Measurements from ENCODE around the gene EPHA6. TPM values are rescaled to one million over a fixed set of nuclear protein-coding genes. Genes with fewer than 3 reads are reported as not detected.
A peak's percentile ranks its signal among the peaks of the same experiment; 100 is the strongest.

The EPHA6 gene
- total and polyA plus RNA-seq, 10 of the 15 experiments (the other 5 are each of a cell fraction or from before 2014, with no cell fraction given): not detected

GRCh38 chr3:97763586-97764406, 949.4 kb downstream of the EPHA6 start:
- Histone ChIP-seq H3K9me3 (replicated peaks; ENCODE audit: control insufficient read depth, insufficient read depth, low read length) (no peaks in the 10 kb centered on the region), H3K4me3 (peak overlapping the region; percentile 98), H3K79me2 (ENCODE audit: control insufficient read depth, insufficient read depth, low read length) (no peaks in the 10 kb centered on the region; the same call in 1 of the 2 replicates), H2AFZ (ENCODE audit: control insufficient read depth, low read depth, low read length) (peak overlapping the region; percentile 100), H3K27me3 (replicated peaks in 1 of 2; ENCODE audit: control insufficient read depth in 2 of 2, insufficient read depth in 2 of 2, low read length in 1 of 2) (no peaks in the 10 kb centered on the region), H3K27ac (ENCODE audit: control insufficient read depth, insufficient read depth) (peak overlapping the region; percentile 76), H4K20me1 (ENCODE audit: control insufficient read depth, insufficient read depth) (no peaks in the 10 kb centered on the region), H3K4me1 (ENCODE audit: control insufficient read depth, insufficient read depth, low read length) (no peaks in the 10 kb centered on the region; the same call in 1 of the 2 replicates), H3K4me2 (ENCODE audit: control insufficient read depth, insufficient read depth) (peak overlapping the region; percentile 94), H3K36me3 (ENCODE audit: control insufficient read depth in 2 of 2, insufficient read depth in 2 of 2, low read length in 1 of 2) (no peaks in the 10 kb centered on the region), H3K9ac (ENCODE audit: control insufficient read depth, insufficient read depth, low read length) (peak overlapping the region; percentile 85)
- in situ Hi-C loops (cut with MboI): no loop called here
- 47% methylated on average over 20 of the region's 22 CpGs for WGBS (ENCODE audit: insufficient coverage, insufficient replicate concordance, low lambda C conversion rate, missing lambda C conversion rate)
- intact Hi-C loops (cut with micrococcal nuclease; ENCODE audit: unreplicated experiment): loop anchor here (10.0 kb wide), 1 partner anchor 1141 kb away; the partner anchor contains the start of gene DCBLD2
- DNase-seq (ENCODE audit: low read depth, low spot score) (no peak), ATAC-seq (no peak), FAIRE-seq (no peak)
- ChIA-PET CTCF (interaction anchor here (1.0 to 1.1 kb wide), 4 partner anchors 10 to 833 kb away, joined by 3 read pairs; no protein-coding TSS in a partner anchor), RAD21 (ENCODE audit: unreplicated experiment) (no interaction called here), SMC1A (ENCODE audit: uncharacterized antibody, unreplicated experiment) (interaction anchor here (1.0 to 1.4 kb wide), 2 partner anchors 13 to 14 kb away, joined by 3 to 4 read pairs; no protein-coding TSS in a partner anchor), POLR2A (interaction anchor here (1.5 kb wide), 1 partner anchor 471 kb away, joined by 3 read pairs; no protein-coding TSS in a partner anchor)
- TF ChIP-seq ZNF274 (IDR thresholded peaks at IDR 0.05; ENCODE audit: insufficient read depth, insufficient read length): no peak
- TF ChIP-seq STAT3 (IDR thresholded peaks at IDR 0.05; ENCODE audit: low read depth, low read length): no peak
- TF ChIP-seq MEF2B (IDR thresholded peaks at IDR 0.05; ENCODE audit: partially characterized antibody, poor library complexity, severe bottlenecking): peak; percentile 4
- TF ChIP-seq HDGF (IDR thresholded peaks at IDR 0.05): 0 out of 2 replicates have a peak, but pooled peaks have one; percentile 26
- no peak for TF ChIP-seq NR2F1 (conservative IDR thresholded peaks at IDR 0.05)
- peak; percentile 44; the same call in 1 of the 2 replicates for TF ChIP-seq NBN (IDR thresholded peaks at IDR 0.05)
- no peak for TF ChIP-seq ZZZ3 (IDR thresholded peaks at IDR 0.05; ENCODE audit: control insufficient read depth, insufficient read length, low read depth)
- TF ChIP-seq EED (IDR thresholded peaks at IDR 0.05; ENCODE audit: low read depth): no peak
- no peak for TF ChIP-seq MYB (IDR thresholded peaks at IDR 0.05; ENCODE audit: borderline replicate concordance, low read depth, low read length)
- TF ChIP-seq NFYB (IDR thresholded peaks at IDR 0.05; ENCODE audit: insufficient read depth, low read depth, low read length): no peak
- peak; percentile 98 for TF ChIP-seq MLLT1 (IDR thresholded peaks at IDR 0.05)
- TF ChIP-seq BRCA1 (IDR thresholded peaks at IDR 0.05; ENCODE audit: low read depth, low read length): no peak
- TF ChIP-seq RB1 (IDR thresholded peaks at IDR 0.05; ENCODE audit: borderline replicate concordance): no peak
- TF ChIP-seq SREBF1 (IDR thresholded peaks at IDR 0.05; ENCODE audit: low read length): no peak
- no peak for TF ChIP-seq TAF1 (IDR thresholded peaks at IDR 0.05; ENCODE audit: borderline replicate concordance, low read depth, low read length)
- no peak for TF ChIP-seq SIX5 (IDR thresholded peaks at IDR 0.05; ENCODE audit: low read depth, low read length, severe bottlenecking)
- no peak for TF ChIP-seq RFX5 (IDR thresholded peaks at IDR 0.05; ENCODE audit: low read depth, low read length)
- no peak for TF ChIP-seq NR2C2 (IDR thresholded peaks at IDR 0.05; ENCODE audit: borderline replicate concordance, control insufficient read depth, insufficient read length, low read depth)
- BruUV-seq (replicated peaks): TSS peak; percentile 90

Data from GM12878 (cell line).